Activated CD4-positive, alpha-beta T cell treated with anti-CD3 and anti-CD28 coated beads, Interleukin-2, amount 10 ng/mL, durations not matched to agents 7 days and 5 days (primary cell): ENCODE data around the gene ATP6V1E1. TPM values are rescaled to one million over a fixed set of nuclear protein-coding genes. Genes with fewer than 3 reads are reported as not detected.
A peak's percentile ranks its signal among the peaks of the same experiment; 100 is the strongest.

ENCODE experiments used
- CTCF ChIA-PET: fragments of 350-600 bp; sonication (Branson Sonifier 250); formaldehyde crosslinking; loops from one replicate; lab custom pipeline; 2021; ENCODE audit warnings: antibody characterized with exemption; lab: Charles Lee
- POLR2A ChIA-PET: fragments of 350-600 bp; sonication (Branson Sonifier 250); formaldehyde crosslinking; loops from one replicate; lab custom pipeline; 2021; ENCODE audit warnings: antibody characterized with exemption; lab: Charles Lee
- DNase-seq: peaks from one replicate; pipeline ENCODE4 v3.0.0-alpha.2; 2020
- H3K27ac Mint-ChIP-seq: one replicate; pipeline ENCODE4 v1.8.0; 2021; ENCODE audit warnings: mild to moderate bottlenecking, moderate library complexity, mixed read lengths
- H3K27me3 Mint-ChIP-seq: one replicate; pipeline ENCODE4 v1.8.0; 2021; ENCODE audit warnings: mixed read lengths
- H3K36me3 Mint-ChIP-seq: one replicate; pipeline ENCODE4 v1.8.0; 2021; ENCODE audit warnings: low read depth, mixed read lengths
- H3K4me1 Mint-ChIP-seq: one replicate; pipeline ENCODE4 v1.8.0; 2021; ENCODE audit warnings: mixed read lengths
- H3K4me3 Mint-ChIP-seq: one replicate; pipeline ENCODE4 v1.8.0; 2021; ENCODE audit warnings: mild to moderate bottlenecking, moderate library complexity, mixed read lengths
- H3K9me3 Mint-ChIP-seq: one replicate; pipeline ENCODE4 v1.8.0; 2021; ENCODE audit warnings: mixed read lengths
- total RNA-seq, 2 experiments: library from RNA; stranded (reverse); gene quantifications; one replicate each; pipeline ENCODE4 v1.2.3, GENCODE V29; 2021

The ATP6V1E1 gene
- total RNA-seq, 2 experiments from 2014 or later: 89.9 to 98.4 TPM

DNA sequence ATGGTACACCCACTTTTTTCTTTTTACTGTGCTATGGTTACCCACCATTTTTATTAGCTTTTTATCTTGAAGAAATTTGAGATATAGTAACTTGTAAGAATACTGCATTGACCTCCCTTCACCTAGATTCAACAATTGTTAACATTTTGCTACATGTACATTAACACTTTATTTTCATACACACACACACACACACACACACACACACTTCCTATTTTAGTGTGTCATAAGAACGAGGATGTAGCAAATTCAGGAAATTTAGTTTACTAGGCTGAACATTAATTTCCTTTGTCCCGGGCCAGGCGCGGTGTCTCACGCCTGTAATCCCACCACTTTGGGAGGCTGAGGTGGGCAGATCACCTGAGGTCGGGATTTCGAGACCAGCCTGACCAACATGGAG, 1.1 kb upstream of the ATP6V1E1 start:
- ChIA-PET POLR2A (no interaction called here), CTCF (no interaction called here)
- DNase-seq: no peak
- Mint-ChIP-seq H3K9me3 (no peaks in the 10 kb centered on the region), H3K27me3 (no peaks in the 10 kb centered on the region), H3K4me1 (peaks cover 22% of the 10 kb centered on the region), H3K27ac (no peak overlapping the region), H3K4me3 (peak overlapping the region; percentile 94), H3K36me3 (peaks cover 7% of the 10 kb centered on the region)

DNA sequence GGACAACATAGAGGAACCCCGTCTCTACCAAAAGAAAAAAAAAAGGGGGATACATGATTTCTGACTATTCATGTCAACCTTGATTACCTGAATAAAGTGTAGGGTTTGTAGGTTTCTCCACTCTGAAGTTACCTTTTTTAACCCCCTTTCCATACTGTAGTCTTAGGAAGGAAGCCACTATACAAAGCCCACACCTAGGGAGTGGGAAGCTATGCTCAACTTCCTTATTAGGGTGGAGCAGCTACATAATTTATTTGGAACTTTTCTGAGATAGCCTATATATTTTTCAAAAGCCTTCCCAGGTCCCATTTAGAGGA, 582 bp upstream of the ATP6V1E1 start:
- CTCF ChIA-PET: no interaction called here
- Mint-ChIP-seq H3K4me1 (peaks cover 24% of the 10 kb centered on the region), H3K9me3 (no peaks in the 10 kb centered on the region), H3K27me3 (no peaks in the 10 kb centered on the region), H3K27ac (peak overlapping the region; percentile 90), H3K4me3 (peak overlapping the region; percentile 94), H3K36me3 (peaks cover 7% of the 10 kb centered on the region)
- DNase-seq: no peak
- POLR2A ChIA-PET: no interaction called here

DNA sequence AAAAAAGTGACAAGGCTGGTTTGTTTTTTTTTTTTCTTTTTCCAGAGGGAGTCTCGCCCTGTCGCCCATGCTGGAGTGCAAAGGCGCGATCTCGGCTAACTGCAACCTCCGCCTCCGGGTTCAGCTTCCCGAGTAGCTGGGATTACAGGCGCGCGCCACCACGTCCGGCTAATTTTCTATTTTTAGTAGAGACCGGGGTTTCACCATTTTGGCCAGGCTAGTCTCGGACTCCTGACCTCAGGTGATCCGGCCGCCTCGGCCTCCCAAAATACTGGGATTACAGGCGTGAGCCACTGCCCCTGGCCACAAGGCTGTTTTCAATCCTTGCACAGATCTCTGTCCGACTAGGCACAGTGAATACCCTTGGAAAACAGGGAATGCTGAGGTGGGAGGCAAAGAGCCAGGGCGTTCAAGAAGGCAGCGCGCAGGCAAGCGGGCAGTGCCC, 566 bp downstream of the ATP6V1E1 start:
- H3K36me3 Mint-ChIP-seq: peaks cover 14% of the 10 kb centered on the region
- no peak for DNase-seq
- H3K27ac Mint-ChIP-seq: peak overlapping the region; percentile 90
- H3K27me3 Mint-ChIP-seq: no peaks in the 10 kb centered on the region
- peak overlapping the region; percentile 94 for H3K4me3 Mint-ChIP-seq
- ChIA-PET POLR2A (no interaction called here), CTCF (interaction anchor here (1.3 kb wide), 1 partner anchor 21 kb away, joined by 4 read pairs; no protein-coding TSS in a partner anchor)
- H3K4me1 Mint-ChIP-seq: peaks cover 30% of the 10 kb centered on the region
- no peaks in the 10 kb centered on the region for H3K9me3 Mint-ChIP-seq

DNA sequence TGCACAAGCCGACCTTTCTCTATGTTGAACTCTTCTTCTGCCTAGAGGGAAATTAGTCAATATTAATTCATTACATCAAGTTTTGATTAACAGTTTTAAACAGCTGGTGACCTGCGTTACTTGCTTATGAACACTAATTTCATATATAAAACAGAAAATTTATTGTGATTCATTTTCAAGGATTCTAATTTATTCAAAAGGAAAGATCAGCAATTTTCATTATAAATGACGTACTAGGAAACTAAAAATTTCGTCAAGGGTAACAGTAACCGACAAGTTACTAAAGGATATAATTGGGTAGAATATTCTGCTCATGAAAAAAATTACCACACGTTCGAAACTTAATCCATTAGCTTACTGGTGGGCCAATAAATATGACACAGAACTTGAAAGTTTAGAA, 15.3 kb downstream of the ATP6V1E1 start:
- no peaks in the 10 kb centered on the region for H3K27me3 Mint-ChIP-seq
- DNase-seq: no peak
- H3K4me3 Mint-ChIP-seq: no peak overlapping the region
- no peaks in the 10 kb centered on the region for H3K9me3 Mint-ChIP-seq
- no peak overlapping the region for H3K27ac Mint-ChIP-seq
- ChIA-PET CTCF (no interaction called here), POLR2A (no interaction called here)
- peaks cover 20% of the 10 kb centered on the region for H3K36me3 Mint-ChIP-seq
- no peaks in the 10 kb centered on the region for H3K4me1 Mint-ChIP-seq

DNA sequence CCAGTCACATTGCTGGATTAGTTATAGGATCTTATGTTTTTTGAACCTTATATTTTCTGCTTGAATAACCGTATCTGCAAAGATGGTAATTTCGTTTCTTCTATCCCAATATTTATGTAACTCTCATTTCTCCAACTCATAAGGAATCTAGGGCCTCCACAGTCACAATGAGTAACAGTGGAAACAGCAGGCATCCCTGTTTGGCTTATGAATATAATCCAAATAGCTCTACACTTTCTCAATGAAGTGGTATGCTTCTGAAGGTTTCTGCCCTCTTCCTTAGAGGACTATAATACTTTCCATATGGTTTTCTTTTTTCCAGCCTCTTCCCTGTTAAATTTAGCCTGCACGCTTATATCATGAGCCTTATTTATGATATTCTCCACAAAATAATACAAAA, 16.5 kb downstream of the ATP6V1E1 start:
- Mint-ChIP-seq H3K4me1 (no peaks in the 10 kb centered on the region), H3K27me3 (no peaks in the 10 kb centered on the region), H3K9me3 (no peaks in the 10 kb centered on the region), H3K36me3 (peaks cover 20% of the 10 kb centered on the region), H3K27ac (no peak overlapping the region), H3K4me3 (no peak overlapping the region)
- ChIA-PET POLR2A (no interaction called here), CTCF (interaction anchor here (0.6 kb wide), 1 partner anchor 14 kb away, joined by 5 read pairs; no protein-coding TSS in a partner anchor)
- no peak for DNase-seq

DNA sequence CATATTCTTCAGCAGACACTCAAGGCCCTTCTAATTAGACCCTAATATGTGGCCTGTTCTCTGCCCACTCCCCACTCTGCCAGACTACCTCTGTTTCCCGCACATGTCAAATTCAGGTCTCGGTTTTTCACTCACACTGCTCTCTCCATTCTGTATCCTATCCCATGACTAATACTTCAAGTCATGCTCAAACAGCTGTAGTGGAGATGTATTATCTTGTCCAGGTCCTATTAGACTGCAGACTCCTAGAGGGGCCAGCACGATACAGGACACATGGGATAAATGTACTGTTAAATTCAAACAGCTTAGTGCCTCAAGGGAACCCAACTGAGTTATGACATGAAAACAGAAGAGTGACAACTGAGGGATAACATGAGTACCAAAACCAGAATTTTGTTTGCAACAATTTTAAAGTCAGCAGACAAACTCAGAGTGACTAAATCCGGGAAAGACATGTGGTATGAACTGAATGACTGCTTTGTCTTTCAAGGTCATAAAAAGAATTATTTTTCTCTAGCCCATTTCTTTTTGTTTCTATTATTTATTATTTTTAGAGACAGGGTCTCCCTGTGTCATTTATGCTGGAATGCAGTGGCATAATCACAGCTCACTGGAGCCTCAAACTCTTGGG, 20.5 kb downstream of the ATP6V1E1 start:
- Mint-ChIP-seq H3K27me3 (no peaks in the 10 kb centered on the region), H3K36me3 (peaks cover 22% of the 10 kb centered on the region), H3K4me1 (peaks cover 6% of the 10 kb centered on the region), H3K27ac (no peak overlapping the region), H3K4me3 (no peak overlapping the region), H3K9me3 (no peaks in the 10 kb centered on the region)
- no peak for DNase-seq
- ChIA-PET POLR2A (no interaction called here), CTCF (interaction anchor here (0.6 to 1.6 kb wide), 2 partner anchors 20 to 29 kb away, joined by 3 to 4 read pairs; no protein-coding TSS in a partner anchor)

DNA sequence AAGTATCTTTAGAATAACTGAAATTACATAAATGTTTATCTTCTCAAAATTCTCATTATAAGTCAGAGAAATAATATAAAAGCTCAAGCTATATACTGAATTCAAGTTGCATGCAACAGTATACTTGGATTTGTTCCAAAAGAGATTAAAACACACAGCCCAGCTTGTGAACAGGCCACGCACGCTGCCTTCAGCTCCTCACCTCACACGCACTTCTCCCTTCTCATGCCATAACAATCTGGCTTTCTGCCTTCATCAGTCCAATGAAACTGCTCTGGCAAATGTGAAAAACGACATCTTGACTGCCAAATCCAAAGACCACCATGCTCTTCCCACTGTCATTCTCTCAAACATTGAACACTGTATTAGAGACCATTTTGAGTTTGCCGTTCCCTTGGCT, 22.1 kb downstream of the ATP6V1E1 start:
- POLR2A ChIA-PET: no interaction called here
- H3K36me3 Mint-ChIP-seq: peaks cover 12% of the 10 kb centered on the region
- no peak for DNase-seq
- H3K9me3 Mint-ChIP-seq: no peaks in the 10 kb centered on the region
- H3K27ac Mint-ChIP-seq: no peak overlapping the region
- CTCF ChIA-PET: interaction anchor here (0.6 to 1.6 kb wide), 4 partner anchors 8 to 439 kb away, joined by 3 to 6 read pairs (median 4); partner anchors contain the start of gene BCL2L13
- H3K4me1 Mint-ChIP-seq: peaks cover 6% of the 10 kb centered on the region
- H3K4me3 Mint-ChIP-seq: no peak overlapping the region
- H3K27me3 Mint-ChIP-seq: no peaks in the 10 kb centered on the region

DNA sequence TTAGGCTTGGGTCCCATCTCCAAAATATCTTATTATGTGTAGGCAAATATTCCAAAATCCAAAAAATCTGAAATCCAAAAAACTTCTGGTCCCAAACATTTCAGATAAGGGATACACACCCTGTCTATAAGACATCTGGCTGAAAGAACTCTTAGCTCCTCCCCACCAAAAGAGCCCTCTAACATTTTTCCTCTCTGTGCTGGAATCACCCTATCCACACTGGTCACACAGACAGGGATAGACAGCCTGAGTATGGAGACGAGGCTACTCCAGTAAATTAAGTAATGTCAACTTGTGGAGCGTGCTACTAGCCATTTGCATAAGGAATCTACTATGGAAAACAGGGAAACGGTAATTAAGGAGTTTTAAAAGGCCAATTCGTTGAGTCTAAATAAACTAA, 24.9 kb downstream of the ATP6V1E1 start:
- ChIA-PET POLR2A (no interaction called here), CTCF (interaction anchor here (0.7 to 0.8 kb wide), 2 partner anchors 16 to 30 kb away, joined by 3 to 5 read pairs; no protein-coding TSS in a partner anchor)
- no peaks in the 10 kb centered on the region for H3K9me3 Mint-ChIP-seq
- peaks cover 6% of the 10 kb centered on the region for H3K4me1 Mint-ChIP-seq
- H3K27ac Mint-ChIP-seq: no peak overlapping the region
- no peaks in the 10 kb centered on the region for H3K27me3 Mint-ChIP-seq
- no peak for DNase-seq
- no peak overlapping the region for H3K4me3 Mint-ChIP-seq
- peaks cover 15% of the 10 kb centered on the region for H3K36me3 Mint-ChIP-seq

DNA sequence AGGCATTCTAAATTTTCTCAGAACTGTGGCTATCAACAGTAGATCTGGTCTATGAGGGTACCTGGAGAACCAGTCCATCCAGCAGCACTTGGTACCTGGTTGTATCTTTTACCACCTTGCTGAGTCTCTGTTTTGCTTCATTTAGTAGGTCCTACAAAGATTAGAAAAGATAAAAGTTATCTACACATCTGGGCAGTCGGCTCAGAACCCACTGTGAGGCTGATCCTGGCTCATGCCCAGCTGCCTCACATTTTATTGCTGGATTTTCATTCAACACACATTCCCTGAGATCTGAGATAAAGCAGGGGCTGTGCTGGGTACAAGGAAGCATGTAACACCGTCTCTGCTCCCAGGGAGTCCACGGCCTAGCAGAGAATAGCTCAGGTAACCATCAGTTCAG, 27.5 kb downstream of the ATP6V1E1 start:
- no peaks in the 10 kb centered on the region for H3K27me3 Mint-ChIP-seq
- POLR2A ChIA-PET: no interaction called here

DNA sequence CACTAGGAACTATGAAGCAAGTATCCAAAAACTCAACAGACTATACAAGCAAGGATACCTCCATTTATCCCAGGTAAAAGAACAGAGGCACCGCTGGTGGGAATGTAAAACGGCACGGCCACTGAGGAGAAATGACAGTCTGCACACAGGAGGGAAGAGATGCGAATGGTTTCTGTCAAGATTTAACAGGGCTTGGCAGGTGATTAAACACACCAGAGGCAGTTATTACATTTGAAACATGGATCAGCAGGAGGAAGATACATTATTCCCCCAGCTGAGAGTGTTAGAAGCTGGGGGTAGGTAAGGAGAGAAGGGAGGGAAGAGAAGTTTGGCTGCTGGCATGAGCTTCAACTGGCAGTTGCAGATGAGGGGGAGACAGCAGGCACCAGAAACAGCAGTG, 30.2 kb downstream of the ATP6V1E1 start:
- Mint-ChIP-seq H3K4me1 (no peaks in the 10 kb centered on the region), H3K36me3 (peaks cover 47% of the 10 kb centered on the region), H3K4me3 (no peak overlapping the region), H3K27ac (no peak overlapping the region), H3K9me3 (no peaks in the 10 kb centered on the region), H3K27me3 (no peaks in the 10 kb centered on the region)
- DNase-seq: no peak
- ChIA-PET CTCF (no interaction called here), POLR2A (no interaction called here)

More for the DNA sequence above, 27.5 kb downstream of the ATP6V1E1 start:
- Mint-ChIP-seq H3K9me3 (no peaks in the 10 kb centered on the region), H3K27ac (no peak overlapping the region), H3K4me3 (no peak overlapping the region), H3K36me3 (peaks cover 38% of the 10 kb centered on the region), H3K4me1 (peaks cover 6% of the 10 kb centered on the region)
- DNase-seq: no peak
- CTCF ChIA-PET: interaction anchor here (1.6 kb wide), 1 partner anchor 188 kb away, joined by 3 read pairs; no protein-coding TSS in a partner anchor

DNA sequence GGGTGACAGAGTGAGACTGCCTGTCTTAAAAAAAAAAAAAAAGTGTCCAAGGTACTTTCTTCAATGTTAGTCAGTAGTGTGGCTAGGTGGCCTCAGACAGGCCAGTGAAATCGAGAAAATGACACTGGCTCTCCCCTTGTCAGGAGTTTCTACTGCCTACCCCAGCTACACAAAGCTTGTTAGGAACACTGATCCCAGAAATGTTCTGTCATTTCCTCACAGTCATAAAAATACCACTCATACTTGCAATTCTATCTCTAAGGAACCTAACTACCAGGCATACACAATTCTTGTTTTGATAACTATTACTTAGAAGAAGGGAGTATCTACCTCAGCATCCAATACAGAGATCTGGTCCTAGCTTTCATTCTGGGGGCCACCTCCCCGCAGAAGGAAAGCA, 31.3 kb downstream of the ATP6V1E1 start:
- no peak for DNase-seq
- Mint-ChIP-seq H3K9me3 (no peaks in the 10 kb centered on the region), H3K4me1 (no peaks in the 10 kb centered on the region), H3K27ac (no peak overlapping the region), H3K36me3 (peaks cover 54% of the 10 kb centered on the region), H3K4me3 (no peak overlapping the region), H3K27me3 (no peaks in the 10 kb centered on the region)
- POLR2A ChIA-PET: interaction anchor here (0.6 kb wide), 1 partner anchor 12 kb away, joined by 11 read pairs; no protein-coding TSS in a partner anchor
- CTCF ChIA-PET: interaction anchor here (0.7 to 0.8 kb wide), 2 partner anchors 9 to 279 kb away, joined by 3 to 4 read pairs; no protein-coding TSS in a partner anchor

DNA sequence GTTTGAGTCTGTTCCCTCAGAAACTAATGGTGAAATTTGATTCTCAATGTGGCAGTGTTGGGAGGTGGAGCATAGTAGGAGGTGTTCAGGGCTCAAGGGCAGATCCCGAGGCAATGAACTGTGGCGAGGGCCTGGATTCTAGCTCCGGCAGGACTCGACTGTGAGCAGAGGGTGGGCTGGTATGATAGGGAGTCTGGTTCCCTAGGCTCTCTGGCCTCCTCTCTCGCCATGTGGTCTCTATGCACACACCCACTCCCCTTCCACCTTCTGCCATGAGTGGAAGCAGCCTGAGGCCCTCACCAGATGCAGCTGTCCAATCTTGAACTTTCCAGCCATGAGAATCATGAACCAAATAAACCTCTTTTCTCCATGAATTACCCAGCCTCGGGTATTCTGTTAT, 32.3 kb downstream of the ATP6V1E1 start:
- Mint-ChIP-seq H3K4me3 (no peak overlapping the region), H3K27ac (no peak overlapping the region), H3K9me3 (no peaks in the 10 kb centered on the region), H3K36me3 (peaks cover 60% of the 10 kb centered on the region), H3K4me1 (no peaks in the 10 kb centered on the region), H3K27me3 (no peaks in the 10 kb centered on the region)
- CTCF ChIA-PET: interaction anchor here (0.7 kb wide), 1 partner anchor 16 kb away, joined by 3 read pairs; no protein-coding TSS in a partner anchor
- no peak for DNase-seq
- POLR2A ChIA-PET: interaction anchor here (0.6 kb wide), 1 partner anchor 12 kb away, joined by 12 read pairs; no protein-coding TSS in a partner anchor

DNA sequence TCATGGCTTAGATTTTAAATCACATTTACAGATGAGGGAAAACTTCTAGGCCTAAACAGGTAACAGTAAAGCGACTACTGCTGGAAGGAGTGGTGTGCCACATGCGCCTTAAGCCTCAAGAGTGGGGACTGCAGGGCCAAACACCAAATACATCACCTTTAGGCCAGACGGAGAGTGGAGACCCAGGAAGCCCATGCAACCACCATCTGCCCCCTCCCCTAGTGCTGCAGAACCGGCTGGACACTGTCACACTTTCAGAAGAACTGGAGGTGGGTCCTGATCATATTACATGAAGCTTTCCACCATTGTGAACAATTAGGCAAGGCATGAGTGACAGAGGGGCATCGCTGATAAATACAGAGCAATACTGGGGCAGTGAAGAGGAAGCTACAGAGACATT, 36.3 kb downstream of the ATP6V1E1 start:
- ChIA-PET CTCF (no interaction called here), POLR2A (no interaction called here)
- no peaks in the 10 kb centered on the region for H3K27me3 Mint-ChIP-seq
- H3K4me1 Mint-ChIP-seq: no peaks in the 10 kb centered on the region
- H3K4me3 Mint-ChIP-seq: no peak overlapping the region
- H3K9me3 Mint-ChIP-seq: no peaks in the 10 kb centered on the region
- DNase-seq: no peak
- H3K27ac Mint-ChIP-seq: no peak overlapping the region
- peaks cover 41% of the 10 kb centered on the region for H3K36me3 Mint-ChIP-seq
